ENCODE results near the gene AGTPBP1.

- TF ChIP-seq CTCF (IDR thresholded peaks at IDR 0.05) = no peak
- no peak for TF ChIP-seq POLR2A (IDR thresholded peaks at IDR 0.05)
These were observed 207.4 kb downstream of the AGTPBP1 start for GRCh38 chr9:85534340-85534739.
